Breast epithelium (tissue), 4 donors: ENCODE data around the gene ABTB2. TPM values are rescaled to one million over a fixed set of nuclear protein-coding genes. Genes with fewer than 3 reads are reported as not detected.

Experiments
- DNase-seq, 2 donors: peaks; one replicate each; pipeline ENCODE4 v3.0.0-alpha.2; 2019; ENCODE audit warnings: low spot score in 2 of 2
- H3K27ac ChIP-seq, 2 donors: fragments of 200-600 bp; sonication (generic) in 1 of 2; one replicate each; pipeline ENCODE4 v1.5.1; 2016 to 2019; ENCODE audit warnings: mild to moderate bottlenecking in 1 of 2
- H3K27me3 ChIP-seq, 2 donors: fragments of 200-600 bp; sonication (generic) in 1 of 2; one replicate each; pipeline versions ENCODE4 v1.5.1 to v1.6.0; 2017 to 2019; ENCODE audit warnings: control low read depth in 1 of 2, mild to moderate bottlenecking in 1 of 2
- H3K36me3 ChIP-seq: fragments of 200-600 bp; one replicate; pipeline ENCODE4 v1.5.1; 2019
- H3K4me1 ChIP-seq, 2 donors: fragments of 200-600 bp; sonication (generic); one replicate each; pipeline ENCODE4 v1.5.1; 2016 to 2019; ENCODE audit warnings: control low read depth in 1 of 2
- H3K4me3 ChIP-seq, 3 donors: fragments of 200-600 bp; sonication (generic); 1 replicate in 2 of 3; 2 replicates in 1 of 3; pipeline ENCODE4 v1.5.1; 2016 to 2019; ENCODE audit warnings: mild to moderate bottlenecking in 3 of 3, moderate library complexity in 2 of 3
- H3K9me3 ChIP-seq, 2 donors: fragments of 200-600 bp; sonication (generic) in 1 of 2; one replicate each; pipeline ENCODE4 v1.5.1; 2016 to 2019; ENCODE audit warnings: control low read depth in 1 of 2
- CTCF ChIP-seq, 3 donors: fragments of 450-650 bp; IDR thresholded peaks; one replicate each; pipeline ENCODE4 v1.5.1; 2016 to 2017; ENCODE audit warnings: antibody characterized with exemption in 3 of 3, mild to moderate bottlenecking in 3 of 3, moderate library complexity in 3 of 3
- POLR2A ChIP-seq: fragments of 450-650 bp; IDR thresholded peaks from one replicate; pipeline ENCODE4 v1.6.1; 2016; ENCODE audit warnings: antibody characterized with exemption, mild to moderate bottlenecking, moderate library complexity
- POLR2AphosphoS5 ChIP-seq, 3 donors: sonication (generic); formaldehyde crosslinking; IDR thresholded peaks; one replicate each; pipeline ENCODE4 v1.6.1; 2017; ENCODE audit warnings: antibody characterized with exemption in 3 of 3
- intact Hi-C: fragments of 100-400 bp; cut with DNase I; formaldehyde crosslinking; loops from one replicate; pipeline ENCODE4 v1.15.1; 2023; ENCODE audit warnings: low total_unique reads
- total RNA-seq, 3 donors: library from RNA; depleted of rRNA; stranded (reverse); fragments of >200 nt; gene quantifications; one replicate each; pipeline ENCODE4 v1.1.0, GENCODE V29; 2016

The ABTB2 gene
- total RNA-seq = 1 to 10 TPM; 1.3 to 5.6 (median 1.9) TPM

GRCh38 chr11:34357701-34358257 is at the start of gene ABTB2:
Gene ABTB2, minus strand, starts transcription at chr11:34358010.
- peak within 1 kb of the TSS; percentile 73 to 81 for H3K27ac ChIP-seq
- TF ChIP-seq CTCF (IDR thresholded peaks at IDR 0.05) = no peak
- peak in 2 of 3 donors; percentile 14 to 72 for TF ChIP-seq POLR2AphosphoS5 (IDR thresholded peaks at IDR 0.05)
- peak; percentile 74 for TF ChIP-seq POLR2A
- peak; percentile 95 to 97 for DNase-seq
- peak within 1 kb of the TSS; percentile 59 to 71 (median 59) for H3K4me3 ChIP-seq
- no peaks in the 10 kb centered on the region for H3K9me3 ChIP-seq
- peaks cover 0 to 7% of the 10 kb centered on the region in 2 donors for H3K27me3 ChIP-seq
- H3K4me1 ChIP-seq = peaks cover 8% of the 10 kb centered on the region in 2 donors
- H3K36me3 ChIP-seq = no peaks in the 10 kb centered on the region
- intact Hi-C loops = loop anchor here (1.0 kb wide), 1 partner anchor 183 kb away; no protein-coding TSS in a partner anchor

- TF ChIP-seq CTCF (IDR thresholded peaks at IDR 0.05) (no peak), POLR2AphosphoS5 (IDR thresholded peaks at IDR 0.05) (peak in 1 of 3 donors; percentile 47)
- intact Hi-C loops = no loop called here
- H3K27me3 ChIP-seq = no peaks in the 10 kb centered on the region
- H3K4me3 ChIP-seq = no peak overlapping the region
- DNase-seq = peak; percentile 58 to 66
- H3K9me3 ChIP-seq = no peaks in the 10 kb centered on the region
- H3K4me1 ChIP-seq = no peaks in the 10 kb centered on the region
- no peaks in the 10 kb centered on the region for H3K36me3 ChIP-seq
- H3K27ac ChIP-seq = peak overlapping the region in 1 of 2 donors; percentile 56
These were observed 49.5 kb upstream of the ABTB2 start for GRCh38 chr11:34407121-34407813.

GRCh38 chr11:34406413-34406812 is 48.6 kb upstream of the ABTB2 start:
- Histone ChIP-seq H3K9me3 (no peaks in the 10 kb centered on the region), H3K4me3 (no peak overlapping the region), H3K4me1 (no peaks in the 10 kb centered on the region), H3K36me3 (no peaks in the 10 kb centered on the region), H3K27ac (peak overlapping the region in 1 of 2 donors; percentile 56), H3K27me3 (no peaks in the 10 kb centered on the region)
- DNase-seq = no peak
- intact Hi-C loops = no loop called here
- TF ChIP-seq POLR2AphosphoS5 (IDR thresholded peaks at IDR 0.05) (no peak), CTCF (IDR thresholded peaks at IDR 0.05) (no peak), POLR2A (no peak)

GRCh38 chr11:34405079-34405858 is 47.5 kb upstream of the ABTB2 start:
- Histone ChIP-seq H3K4me3 (no peak overlapping the region), H3K4me1 (no peaks in the 10 kb centered on the region), H3K36me3 (no peaks in the 10 kb centered on the region), H3K9me3 (no peaks in the 10 kb centered on the region), H3K27me3 (no peaks in the 10 kb centered on the region), H3K27ac (no peak overlapping the region)
- DNase-seq = no peak
- intact Hi-C loops = no loop called here
- TF ChIP-seq POLR2AphosphoS5 (IDR thresholded peaks at IDR 0.05) (no peak), CTCF (IDR thresholded peaks at IDR 0.05) (no peak), POLR2A (no peak)

GRCh38 chr11:34404280-34404679 is 46.5 kb upstream of the ABTB2 start:
- H3K4me3 ChIP-seq = no peak overlapping the region
- no peaks in the 10 kb centered on the region for H3K27me3 ChIP-seq
- no peaks in the 10 kb centered on the region for H3K9me3 ChIP-seq
- no peak overlapping the region for H3K27ac ChIP-seq
- H3K4me1 ChIP-seq = no peaks in the 10 kb centered on the region
- H3K36me3 ChIP-seq = no peaks in the 10 kb centered on the region
- no peak for DNase-seq
- TF ChIP-seq POLR2AphosphoS5 (IDR thresholded peaks at IDR 0.05) = no peak
- TF ChIP-seq CTCF (IDR thresholded peaks at IDR 0.05) = no peak
- no peak for TF ChIP-seq POLR2A
- intact Hi-C loops = no loop called here
